GM18951 (cell line): ENCODE data around the gene PROZ.
"Not testable (repeated sequence)": the region's sequence is repeated elsewhere in the genome, so short reads cannot be mapped to it uniquely, and the experiment has no call there.

Experiments
- POLR2A ChIP-seq: IDR thresholded peaks from 4 replicates; pipeline ENCODE4 v1.6.1; 2011; ENCODE audit warnings: mild to moderate bottlenecking; ENCODE audit not compliant: insufficient read length, insufficient read depth; ENCODE audit errors: extremely low read depth
- in situ Hi-C: fragments of 300-500 bp; cut with MboI; formaldehyde crosslinking; loops from one replicate; pipeline ENCODE4 v1.12.0; 2022; ENCODE audit warnings: low sequenced_read_pairs, mixed read lengths, inconsistent platforms; ENCODE audit not compliant: unreplicated experiment

Gene PROZ

GRCh38 chr13:113151745-113152690 is 6.4 kb upstream of the PROZ start:
- in situ Hi-C loops = no loop called here
- TF ChIP-seq POLR2A = no peak

GRCh38 chr13:113152691-113152983 is 5.8 kb upstream of the PROZ start:
- in situ Hi-C loops = no loop called here
- no peak for TF ChIP-seq POLR2A

- no peak for TF ChIP-seq POLR2A
- in situ Hi-C loops = no loop called here
These were observed 5.3 kb upstream of the PROZ start for GRCh38 chr13:113152984-113153809.

DNA sequence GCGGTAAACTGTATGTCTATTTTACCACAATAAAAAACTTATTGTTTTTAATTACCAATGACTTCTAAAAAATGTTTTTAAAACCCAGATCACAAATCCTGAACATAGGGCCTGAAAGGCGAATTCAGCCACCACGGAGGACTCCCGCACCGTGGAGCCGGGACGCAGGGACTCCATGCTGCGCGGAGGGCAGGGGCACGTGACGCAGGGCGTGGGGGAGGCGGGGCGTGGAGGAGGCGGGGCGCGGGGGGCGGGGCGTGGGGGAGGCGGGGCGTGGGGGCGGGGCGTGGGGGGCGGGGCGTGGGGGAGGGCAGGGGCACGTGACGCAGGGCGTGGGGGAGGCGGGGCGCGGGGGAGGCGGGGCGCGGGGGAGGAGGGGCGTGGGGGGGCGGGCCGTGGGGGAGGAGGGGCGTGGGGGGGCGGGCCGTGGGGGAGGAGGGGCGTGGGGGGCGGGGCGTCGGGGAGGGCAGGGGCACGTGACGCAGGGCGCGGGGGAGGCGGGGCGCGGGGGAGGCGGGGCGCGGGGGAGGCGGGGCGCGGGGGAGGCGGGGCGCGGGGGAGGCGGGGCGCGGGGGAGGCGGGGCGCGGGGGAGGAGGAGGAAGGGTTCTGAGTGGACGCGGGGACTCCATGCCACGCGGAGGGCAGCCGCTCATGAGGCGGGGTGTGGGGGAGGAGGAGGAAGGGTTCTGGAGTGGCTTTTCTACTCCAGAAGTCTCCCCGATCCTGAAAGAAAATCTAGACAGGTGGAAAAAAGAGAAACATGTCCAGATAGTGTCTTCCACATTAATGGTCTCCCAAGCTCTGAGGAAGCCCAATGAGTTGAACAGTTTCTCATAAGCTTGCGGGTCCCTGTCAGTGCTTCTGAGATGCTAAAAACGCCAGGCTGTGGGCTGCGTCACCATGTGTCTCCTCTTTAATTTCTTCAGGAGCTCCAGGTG is 4.4 kb upstream of the PROZ start:
- peak; percentile 62 for TF ChIP-seq POLR2A
- in situ Hi-C loops = no loop called here

- in situ Hi-C loops = no loop called here
- TF ChIP-seq POLR2A = no peak
These were observed 3.2 kb upstream of the PROZ start for GRCh38 chr13:113155201-113155600.

DNA sequence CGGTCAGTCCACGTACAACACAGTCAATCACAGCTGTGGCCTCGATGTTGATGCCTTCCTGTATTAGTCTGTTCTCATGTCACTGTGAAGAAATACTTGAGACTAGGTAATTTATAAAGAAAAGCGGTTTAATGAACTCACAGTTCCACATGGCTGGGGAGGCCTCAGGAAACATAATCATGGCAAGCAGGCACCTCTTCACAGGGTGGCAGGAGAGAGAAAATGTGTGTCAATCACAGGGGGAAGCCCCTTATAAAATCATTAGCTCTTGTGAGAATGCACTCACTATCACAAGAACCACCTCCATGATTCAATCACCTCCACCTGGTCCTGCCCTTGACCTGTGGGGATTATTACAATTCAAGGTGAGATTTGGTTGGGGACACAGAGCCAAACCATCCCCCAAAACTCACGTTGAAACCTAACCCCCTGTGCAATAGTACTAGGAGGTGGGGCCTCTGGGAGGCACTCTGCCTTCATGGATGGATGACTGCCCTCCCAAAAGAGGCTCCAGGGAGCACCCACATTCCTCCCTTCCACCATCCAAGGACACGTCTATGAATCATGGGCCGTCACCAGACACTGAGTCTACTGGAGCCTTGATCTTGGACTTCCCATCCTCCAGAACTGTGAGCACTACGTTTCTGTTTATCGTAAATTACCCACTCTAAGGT is 2.3 kb upstream of the PROZ start:
- in situ Hi-C loops = no loop called here
- TF ChIP-seq POLR2A = no peak

DNA sequence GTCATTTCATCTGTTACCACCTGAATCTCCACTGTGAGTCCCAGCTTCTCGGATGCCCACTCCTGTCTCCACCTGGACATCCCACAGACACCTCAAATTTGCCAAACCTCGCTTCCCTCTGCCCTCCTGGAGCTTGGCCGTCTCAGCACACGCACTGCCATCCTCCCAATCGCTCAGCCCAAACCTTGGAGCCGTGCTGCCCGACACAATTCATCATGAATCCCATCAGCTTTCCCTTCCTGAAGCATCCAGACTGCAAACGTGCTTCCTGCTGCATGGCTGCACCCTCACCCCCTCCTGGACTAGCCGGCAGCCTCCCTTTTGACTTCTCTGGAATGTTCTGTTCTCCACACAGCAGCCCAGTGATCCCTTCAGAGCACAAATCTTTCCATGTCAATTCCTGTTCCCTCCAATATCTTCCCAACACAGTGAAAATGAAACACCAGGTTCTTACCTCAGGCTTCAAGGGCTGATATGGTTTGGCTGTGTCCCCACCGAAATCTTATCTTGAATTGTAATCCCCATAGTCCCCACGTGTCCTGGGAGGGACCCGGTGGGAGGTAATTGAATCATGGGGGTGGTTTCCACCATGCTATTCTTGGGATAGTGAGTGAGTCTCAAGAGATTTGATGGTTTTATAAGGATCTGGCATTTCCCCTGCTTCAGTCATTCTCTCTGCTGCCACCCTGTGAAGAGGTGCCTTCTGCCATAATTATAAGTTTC is 1.1 kb upstream of the PROZ start:
- in situ Hi-C loops = no loop called here

GRCh38 chr13:113158946-113159345 is 498 bp downstream of the PROZ start:
- TF ChIP-seq POLR2A = no peak
- in situ Hi-C loops = no loop called here

More for the DNA sequence above, 1.1 kb upstream of the PROZ start:
- no peak for TF ChIP-seq POLR2A

DNA sequence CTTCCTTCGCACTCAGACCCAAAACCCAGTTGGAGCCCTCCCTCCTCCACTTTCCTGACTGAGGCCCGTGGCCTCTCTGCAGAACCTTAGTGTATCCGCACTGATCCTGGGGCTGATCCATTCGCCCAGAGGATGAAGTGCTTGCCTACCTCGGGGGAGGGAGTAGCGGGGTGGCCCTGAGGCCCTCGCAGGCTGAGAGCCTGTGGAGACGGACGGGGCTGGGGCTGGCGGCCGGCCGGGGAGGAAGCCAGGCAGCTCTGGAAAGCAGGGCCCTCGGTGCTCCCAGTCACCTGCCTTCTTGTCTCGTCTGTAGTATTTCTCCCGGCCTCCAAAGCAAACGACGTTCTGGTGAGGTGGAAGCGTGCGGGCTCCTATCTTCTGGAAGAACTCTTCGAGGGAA is 1.3 kb downstream of the PROZ start:
- in situ Hi-C loops = no loop called here
- no peak for TF ChIP-seq POLR2A

DNA sequence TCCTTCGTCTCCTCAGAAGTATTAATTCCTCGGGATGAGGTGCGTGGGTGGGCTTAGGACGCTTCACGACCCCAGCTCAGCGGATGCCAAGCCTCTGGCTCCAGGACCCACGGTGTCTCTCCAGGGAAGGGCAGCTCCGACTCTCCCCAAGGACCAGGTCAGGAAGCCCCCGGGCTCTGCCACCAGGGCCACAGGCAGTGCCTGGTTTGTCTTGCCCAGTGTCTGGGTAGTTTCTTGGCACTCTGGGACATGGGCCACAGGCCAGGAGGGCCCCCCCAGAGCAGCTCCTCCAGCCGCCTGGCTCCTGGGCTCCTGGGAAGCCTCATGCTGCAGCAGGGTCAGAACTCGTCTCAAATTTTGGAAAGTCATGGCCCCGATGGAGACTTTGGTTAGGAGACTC is 2.5 kb downstream of the PROZ start:
- TF ChIP-seq POLR2A = no peak
- in situ Hi-C loops = no loop called here

GRCh38 chr13:113161433-113161832 is 3.0 kb downstream of the PROZ start:
- no peak for TF ChIP-seq POLR2A
- in situ Hi-C loops = no loop called here

DNA sequence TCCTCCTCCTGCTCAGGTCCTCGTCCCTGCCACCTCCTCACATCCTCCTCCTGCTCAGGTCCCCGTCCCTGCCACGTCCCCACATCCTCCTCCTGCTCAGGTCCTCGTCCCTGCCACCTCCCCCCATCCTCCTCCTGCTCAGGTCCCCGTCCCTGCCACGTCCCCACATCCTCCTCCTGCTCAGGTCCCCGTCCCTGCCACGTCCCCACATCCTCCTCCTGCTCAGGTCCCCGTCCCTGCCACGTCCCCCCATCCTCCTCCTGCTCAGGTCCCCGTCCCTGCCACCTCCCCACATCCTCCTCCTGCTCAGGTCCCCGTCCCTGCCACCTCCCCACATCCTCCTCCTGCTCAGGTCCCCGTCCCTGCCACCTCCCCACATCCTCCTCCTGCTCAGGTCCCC is 3.5 kb downstream of the PROZ start:
- in situ Hi-C loops = not testable (repeated sequence)
